DMS114 treated with DMSO at 0.1 percent for 48 hours (cell line): ENCODE measurements around the gene ADD2.
"Not testable (repeated sequence)": the region's sequence is repeated elsewhere in the genome, so short reads cannot be mapped to it uniquely, and the experiment has no call there.

Experiments used
- DNase-seq: peaks from one replicate; lab custom pipeline; 2025; ENCODE audit not compliant: unreplicated experiment; lab: John Stamatoyannopoulos, UW

The ADD2 gene

GRCh38 chr2:70752396-70752795, 15.6 kb downstream of the ADD2 start:
- DNase-seq: no peak

DNA sequence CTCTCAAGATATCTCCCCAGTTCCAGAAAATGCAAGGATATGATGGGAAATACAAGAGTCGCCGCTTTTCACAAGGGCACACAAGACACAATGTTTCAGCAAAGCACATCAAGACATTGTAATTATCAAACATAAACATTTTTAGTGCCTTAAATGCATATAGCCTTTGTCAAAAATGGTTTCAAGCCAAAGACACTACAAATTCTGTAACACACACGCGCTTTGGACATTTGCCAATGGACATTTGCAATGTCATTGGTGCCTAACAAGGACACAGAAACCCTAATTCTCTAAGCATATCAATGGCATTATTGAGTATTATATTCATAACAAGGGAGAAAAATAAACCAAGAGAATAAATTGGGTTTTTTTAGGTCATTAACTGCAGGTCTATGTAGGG, 16.1 kb downstream of the ADD2 start:
- no peak for DNase-seq

- no peak for DNase-seq
Measured at GRCh38 chr2:70750320-70750719, 17.7 kb downstream of the ADD2 start.

DNA sequence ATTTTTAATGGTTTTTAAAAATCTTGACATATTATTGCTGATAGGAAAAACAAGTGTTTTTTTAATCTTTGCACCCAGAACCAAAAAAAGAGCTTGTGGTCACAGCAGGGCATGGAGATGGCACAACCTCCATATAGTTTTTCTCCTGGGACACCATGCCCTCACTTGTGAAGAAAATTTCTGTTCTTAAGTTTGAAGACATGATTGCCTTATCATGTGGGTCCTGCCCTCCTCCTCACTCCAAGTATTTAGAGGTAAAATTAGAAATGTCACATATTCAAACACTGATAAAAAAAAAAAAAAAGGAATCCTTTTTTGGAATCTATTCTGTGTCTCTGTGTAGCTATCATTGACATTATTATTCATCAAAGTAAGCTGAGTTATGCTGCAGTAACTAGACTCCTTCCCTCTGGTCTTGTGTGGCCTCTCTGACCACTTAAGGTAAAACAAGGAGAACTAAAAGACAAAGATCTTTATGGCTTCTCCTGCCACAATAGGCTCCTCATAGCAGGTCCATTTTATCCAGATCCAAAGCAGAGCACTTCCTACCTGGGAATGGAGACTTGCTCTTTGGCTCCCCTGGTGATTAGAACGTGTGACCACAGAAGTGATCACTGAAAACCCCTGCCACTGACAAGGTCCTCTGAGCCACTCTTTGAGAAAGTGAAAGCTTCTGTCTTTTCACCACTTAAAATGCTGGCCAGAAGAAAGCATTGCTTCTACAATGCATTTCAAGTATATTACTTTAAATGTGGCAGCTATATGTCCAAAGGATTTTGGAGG, 19.8 kb downstream of the ADD2 start:
- DNase-seq: no peak

DNA sequence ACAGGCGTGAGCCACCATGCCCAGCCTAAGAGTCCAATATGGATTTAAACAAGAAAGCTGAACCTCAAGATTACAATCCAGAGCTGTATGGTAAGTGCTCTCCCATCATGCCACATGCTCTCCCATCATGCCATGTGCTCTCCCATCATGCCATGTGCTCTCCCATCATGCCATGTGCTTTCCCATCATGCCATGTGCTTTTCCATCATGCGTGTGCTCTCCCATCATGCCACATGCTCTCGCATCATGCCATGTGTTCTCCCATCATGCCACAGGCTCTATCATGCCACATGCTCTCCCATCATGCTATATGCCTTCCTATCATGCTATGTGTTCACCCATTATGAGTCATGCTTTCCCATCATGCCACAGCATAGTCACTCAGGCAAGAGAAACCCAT, 20.7 kb downstream of the ADD2 start:
- no peak for DNase-seq

- no peak for DNase-seq
Measured at GRCh38 chr2:70746094-70746974, 21.7 kb downstream of the ADD2 start.

GRCh38 chr2:70745276-70745825, 22.6 kb downstream of the ADD2 start:
- DNase-seq: no peak

GRCh38 chr2:70744397-70744796, 23.6 kb downstream of the ADD2 start:
- DNase-seq: no peak

DNA sequence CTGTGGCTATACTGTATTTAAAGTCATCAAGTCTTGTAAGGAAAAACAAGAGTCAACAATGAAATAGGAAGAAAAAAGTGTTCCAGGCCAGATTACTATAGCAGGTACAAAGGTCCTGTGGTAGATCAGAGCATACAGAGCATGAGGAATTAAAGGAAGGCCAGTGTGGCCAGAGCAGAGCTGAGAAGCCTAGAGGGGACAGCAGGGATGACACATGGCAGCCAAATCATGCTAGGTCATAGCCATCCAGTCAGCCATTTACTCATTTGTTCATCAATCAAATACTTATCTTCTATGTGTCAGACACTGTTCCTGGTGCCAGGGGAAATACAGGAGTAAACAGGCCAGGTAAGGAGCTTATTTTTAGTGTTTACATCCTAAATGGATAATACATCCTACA, 24.3 kb downstream of the ADD2 start:
- no peak for DNase-seq

GRCh38 chr2:70743068-70743467, 24.9 kb downstream of the ADD2 start:
- no peak for DNase-seq

GRCh38 chr2:70739492-70739891, 28.5 kb downstream of the ADD2 start:
- DNase-seq: not testable (repeated sequence)

GRCh38 chr2:70738159-70738558, 29.8 kb downstream of the ADD2 start:
- DNase-seq: no peak

DNA sequence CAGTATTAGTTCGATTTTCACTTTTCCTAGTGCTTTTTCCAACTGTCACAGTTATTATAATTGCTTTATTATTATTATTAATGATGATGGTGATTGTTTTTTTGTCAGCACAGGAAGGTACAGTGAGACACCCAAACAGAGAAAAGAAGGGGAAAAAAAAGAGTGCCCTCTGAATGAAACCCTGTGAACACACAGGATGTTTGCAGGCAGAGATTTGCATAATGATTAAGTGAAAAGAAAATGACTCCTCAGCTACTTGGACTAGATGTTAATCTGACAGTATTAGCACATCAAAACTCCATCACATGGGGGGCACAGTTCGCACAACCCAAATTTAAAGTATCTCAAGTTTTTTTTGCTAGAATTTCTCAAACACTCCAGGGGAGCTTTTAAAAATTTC, 32.9 kb downstream of the ADD2 start:
- DNase-seq: no peak

DNA sequence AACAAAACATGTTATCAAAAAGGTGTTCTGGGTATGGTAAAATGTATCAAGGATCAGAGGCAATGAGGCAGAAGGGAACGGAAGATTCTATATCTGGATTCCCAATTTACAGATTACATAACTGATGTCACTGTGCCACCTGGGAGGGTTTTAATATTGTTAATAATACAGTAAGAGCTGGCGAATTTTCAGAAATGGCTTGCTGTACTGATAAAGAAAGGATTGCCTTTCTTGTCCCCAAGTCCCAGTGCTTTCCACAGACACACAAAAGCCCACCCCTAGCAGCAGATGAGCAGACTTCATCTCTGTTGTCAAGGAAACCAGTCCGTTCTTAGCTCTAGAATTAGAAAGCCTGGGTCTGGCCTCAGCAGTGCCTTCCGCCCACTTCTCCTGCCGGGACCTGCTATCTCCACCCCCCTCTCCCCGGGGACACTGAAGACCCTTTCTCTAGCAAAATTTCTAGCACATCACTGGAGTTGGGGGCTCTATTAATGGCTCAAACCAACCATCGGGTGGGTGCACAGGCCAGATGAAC, 34.3 kb downstream of the ADD2 start:
- DNase-seq: no peak

DNA sequence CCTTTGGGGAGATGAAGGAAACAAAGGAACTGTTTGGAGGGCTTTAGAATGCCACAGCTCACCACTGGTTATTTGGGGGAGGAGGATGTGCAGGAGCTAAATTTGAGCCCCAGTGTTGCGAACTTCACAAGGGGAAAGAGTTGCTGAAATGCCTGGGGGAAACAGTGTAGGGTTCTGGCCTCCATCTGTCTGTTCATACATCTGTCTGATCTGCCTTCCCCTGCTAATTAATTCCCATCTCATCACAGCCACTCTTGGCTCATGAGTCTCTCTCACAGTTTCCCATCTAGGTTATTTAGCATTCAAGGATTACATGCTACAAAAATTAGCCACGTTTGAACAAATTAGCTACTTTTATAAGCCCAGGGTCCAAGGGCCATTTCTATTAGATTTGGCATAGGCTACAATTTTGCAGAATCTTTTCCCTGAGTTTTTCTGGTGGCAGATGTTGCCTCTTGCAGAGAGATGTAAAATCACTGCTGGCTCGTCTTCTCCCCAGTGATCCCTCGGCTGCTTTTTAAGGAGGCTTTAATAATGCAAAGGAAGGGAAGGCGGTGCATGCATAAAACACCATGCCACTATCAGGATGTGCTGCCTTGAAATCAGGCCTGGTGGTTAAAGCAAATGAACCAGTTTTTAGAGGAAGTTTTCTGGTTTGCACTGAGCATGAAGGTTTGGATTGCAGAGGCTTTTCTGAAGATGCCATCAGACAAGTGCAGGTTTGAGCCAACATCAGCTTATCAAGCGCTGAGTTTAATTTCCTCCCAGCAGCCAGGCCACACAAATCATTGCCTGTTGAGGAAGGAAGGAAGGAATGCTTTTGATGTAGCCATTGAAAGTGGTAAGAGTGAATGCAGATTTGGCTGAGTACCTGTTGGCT, 35.0 kb downstream of the ADD2 start:
- no peak for DNase-seq

DNA sequence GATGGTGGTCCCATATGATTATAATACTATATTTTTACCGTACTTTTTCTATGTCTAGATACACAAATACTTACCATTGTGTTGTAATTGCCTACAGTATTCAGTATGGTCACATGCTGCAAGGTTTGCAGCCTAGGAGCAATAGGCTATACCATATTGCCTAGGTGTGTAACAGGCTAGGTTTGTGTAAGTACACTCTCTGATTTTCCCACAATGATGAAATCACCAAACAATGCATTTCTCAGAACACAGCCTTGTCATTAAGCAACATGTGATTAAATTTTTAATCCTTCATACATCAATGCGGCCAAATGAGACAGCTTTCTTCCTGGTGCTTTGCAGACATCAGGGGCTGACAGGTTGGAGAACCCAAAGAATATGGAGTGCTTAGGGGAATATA, 37.3 kb downstream of the ADD2 start:
- no peak for DNase-seq

GRCh38 chr2:70729647-70730046, 38.4 kb downstream of the ADD2 start:
- no peak for DNase-seq

- no peak for DNase-seq
Measured at GRCh38 chr2:70728128-70728527, 39.9 kb downstream of the ADD2 start.

- DNase-seq: no peak
Measured at GRCh38 chr2:70726947-70727725, 40.9 kb downstream of the ADD2 start.

- no peak for DNase-seq
Measured at GRCh38 chr2:70725505-70725904, 42.5 kb downstream of the ADD2 start.
